GM12865 (cell line): ENCODE measurements around the gene RASSF5.

Source experiments
- DNase-seq: peaks from one replicate; pipeline ENCODE4 v3.0.0; 2010; ENCODE audit warnings: low read depth
- H3K4me3 ChIP-seq: 2 replicates; pipeline ENCODE4 v1.5.1; 2011; ENCODE audit warnings: mild to moderate bottlenecking, low read depth, low read length, control low read depth
- TF ChIP-seq, protein P1 (sequence below): IDR thresholded peaks from 2 replicates; pipeline ENCODE4 v1.5.1; 2011; ENCODE audit warnings: low read length, control low read depth, low read depth, inconsistent platforms; ENCODE audit not compliant: insufficient read depth; ENCODE audit errors: missing control alignments

RASSF5 gene

DNA sequence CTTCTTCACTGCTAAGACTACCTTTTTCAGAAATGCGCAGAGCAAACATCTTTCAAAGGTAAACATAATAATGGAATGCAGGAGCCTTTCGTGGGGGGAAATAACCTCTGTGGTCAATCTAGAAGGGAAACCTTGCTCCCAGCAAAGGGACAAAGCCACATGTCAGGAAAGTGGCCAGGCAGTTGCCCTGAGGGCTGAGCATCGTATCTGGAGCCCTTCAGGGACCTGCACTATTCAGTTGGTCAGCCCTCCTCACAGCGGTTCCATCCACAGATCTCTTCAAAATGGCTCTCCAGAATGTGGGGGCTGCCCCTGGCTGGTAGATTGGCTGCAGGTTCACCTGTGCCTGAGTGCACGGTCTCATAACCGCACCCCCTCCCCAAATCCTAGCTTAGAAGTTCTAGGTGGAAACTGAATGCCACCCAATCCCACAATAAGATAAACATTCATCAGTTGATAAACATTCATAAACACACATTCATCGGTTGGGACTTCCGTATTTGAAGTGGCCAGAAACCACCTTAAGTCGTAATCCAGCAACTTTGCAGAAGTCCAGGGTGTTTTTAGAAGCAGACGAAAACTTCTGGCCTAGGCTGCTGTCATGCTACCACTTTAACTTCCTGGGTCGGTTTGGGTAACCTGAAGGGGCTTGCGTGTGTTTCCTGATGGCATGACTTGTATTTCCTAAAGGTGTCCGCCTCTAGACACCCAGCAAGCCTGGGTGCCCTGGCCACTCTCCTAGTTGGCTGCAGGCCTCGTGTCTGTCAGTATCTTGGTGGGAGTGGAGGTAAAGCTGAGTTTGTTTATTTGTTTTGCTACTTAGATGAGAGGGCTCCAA is 50.5 kb downstream of the RASSF5 start:
- DNase-seq, result peak; percentile 62
- TF ChIP-seq, protein P1, sequence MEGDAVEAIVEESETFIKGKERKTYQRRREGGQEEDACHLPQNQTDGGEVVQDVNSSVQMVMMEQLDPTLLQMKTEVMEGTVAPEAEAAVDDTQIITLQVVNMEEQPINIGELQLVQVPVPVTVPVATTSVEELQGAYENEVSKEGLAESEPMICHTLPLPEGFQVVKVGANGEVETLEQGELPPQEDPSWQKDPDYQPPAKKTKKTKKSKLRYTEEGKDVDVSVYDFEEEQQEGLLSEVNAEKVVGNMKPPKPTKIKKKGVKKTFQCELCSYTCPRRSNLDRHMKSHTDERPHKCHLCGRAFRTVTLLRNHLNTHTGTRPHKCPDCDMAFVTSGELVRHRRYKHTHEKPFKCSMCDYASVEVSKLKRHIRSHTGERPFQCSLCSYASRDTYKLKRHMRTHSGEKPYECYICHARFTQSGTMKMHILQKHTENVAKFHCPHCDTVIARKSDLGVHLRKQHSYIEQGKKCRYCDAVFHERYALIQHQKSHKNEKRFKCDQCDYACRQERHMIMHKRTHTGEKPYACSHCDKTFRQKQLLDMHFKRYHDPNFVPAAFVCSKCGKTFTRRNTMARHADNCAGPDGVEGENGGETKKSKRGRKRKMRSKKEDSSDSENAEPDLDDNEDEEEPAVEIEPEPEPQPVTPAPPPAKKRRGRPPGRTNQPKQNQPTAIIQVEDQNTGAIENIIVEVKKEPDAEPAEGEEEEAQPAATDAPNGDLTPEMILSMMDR, result no peak

DNA sequence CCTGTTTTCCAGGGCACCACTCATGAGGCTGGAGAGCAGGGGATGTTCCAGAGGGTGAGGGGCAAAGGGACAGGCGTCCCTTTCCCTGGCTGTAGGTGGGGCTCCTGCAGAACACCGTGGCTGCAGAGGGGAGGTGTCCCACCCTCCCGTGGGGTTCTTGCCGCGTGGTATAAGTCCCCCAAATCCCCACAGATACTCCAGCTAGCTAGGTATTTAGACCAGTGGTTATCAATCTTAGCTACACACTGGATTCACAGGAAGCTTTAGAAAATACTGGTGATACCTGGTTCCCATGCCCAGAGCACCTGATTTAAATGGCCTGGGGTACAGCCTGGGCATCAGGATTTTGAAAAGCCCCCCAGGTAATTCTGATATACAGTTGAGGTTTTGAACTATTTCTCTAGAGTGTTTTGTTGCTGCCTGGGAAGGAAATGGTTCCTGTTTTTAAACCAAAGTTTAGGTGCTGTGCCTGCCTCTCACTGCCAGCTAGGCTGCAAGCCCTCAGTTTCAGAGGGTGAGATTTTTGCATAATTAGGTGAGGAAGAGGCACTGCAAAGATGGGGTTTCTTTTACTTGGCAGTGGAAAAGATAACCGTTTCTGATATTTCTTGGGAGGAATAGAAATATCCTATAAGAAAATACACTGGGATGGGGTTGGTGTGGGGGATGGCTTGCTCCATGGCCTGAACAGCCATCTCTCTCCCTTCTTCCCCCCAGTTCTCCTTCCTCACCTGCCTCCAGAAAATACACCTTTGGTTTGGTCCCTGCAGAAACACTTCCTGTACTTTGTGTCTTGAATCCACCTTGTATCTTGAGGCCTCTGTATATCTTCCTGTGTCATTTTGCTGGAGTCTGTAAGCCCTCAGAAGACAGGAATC is 51.7 kb downstream of the RASSF5 start:
- DNase-seq, result peak; percentile 39
- peak overlapping the region; percentile 94 for H3K4me3 ChIP-seq
- TF ChIP-seq, protein P1, result no peak

More for the DNA sequence above, 50.5 kb downstream of the RASSF5 start:
- peak overlapping the region; percentile 94 for H3K4me3 ChIP-seq

DNA sequence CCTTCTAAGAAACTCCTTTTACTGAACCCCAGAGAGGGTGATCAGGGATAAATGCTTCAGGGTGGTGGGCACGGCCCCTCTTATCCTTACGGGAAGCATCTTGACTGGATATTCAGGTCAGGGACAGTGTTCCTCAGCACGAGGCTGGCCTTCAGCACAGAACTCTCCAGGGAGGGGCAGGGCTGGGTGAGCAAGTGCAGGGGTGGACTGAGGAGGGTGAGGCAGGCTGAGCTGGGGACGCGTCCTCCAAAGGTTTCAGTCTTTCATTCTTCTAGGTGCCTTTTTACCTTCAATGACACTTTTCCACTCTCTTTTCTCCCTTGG is 52.3 kb downstream of the RASSF5 start:
- peak; percentile 31 for DNase-seq
- TF ChIP-seq, protein P1, result no peak
- H3K4me3 ChIP-seq, result peak overlapping the region; percentile 94

DNA sequence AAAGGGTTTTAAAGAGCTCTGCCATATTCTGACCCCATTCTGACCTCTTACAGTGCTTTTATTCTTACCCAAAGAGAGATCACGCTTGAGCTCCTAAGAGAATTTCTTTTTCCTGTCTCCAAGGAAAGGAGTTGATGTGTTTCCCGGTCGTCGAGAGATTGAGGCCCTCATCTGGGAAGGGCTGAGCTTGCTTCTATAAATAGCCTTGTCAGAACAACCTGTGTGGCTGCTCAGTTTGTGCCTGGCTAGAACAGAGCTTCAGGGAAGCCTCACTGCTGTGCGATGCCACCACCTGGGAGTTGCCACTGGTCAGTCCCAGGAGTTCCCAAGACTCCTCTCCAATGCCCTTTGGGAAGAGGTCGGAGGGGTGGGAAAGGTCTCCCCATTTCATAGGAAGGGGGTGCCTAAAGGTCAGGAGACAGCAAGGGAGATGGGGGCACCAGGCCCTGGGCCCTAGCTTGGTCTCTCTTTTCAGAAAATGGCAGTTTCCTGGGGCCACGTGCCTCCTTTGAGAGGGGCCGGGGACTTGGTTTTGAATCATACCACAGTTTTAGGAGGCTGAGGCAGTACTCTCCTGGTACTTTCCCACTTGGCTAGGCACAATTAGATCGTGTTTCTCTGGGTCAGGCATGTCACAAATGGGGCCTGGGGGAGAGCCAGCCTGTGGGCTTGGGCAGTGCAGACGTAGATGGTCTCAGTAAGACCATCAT is 52.8 kb downstream of the RASSF5 start:
- TF ChIP-seq, protein P1, result no peak
- H3K4me3 ChIP-seq, result peak overlapping the region; percentile 94
- peak; percentile 41 for DNase-seq

DNA sequence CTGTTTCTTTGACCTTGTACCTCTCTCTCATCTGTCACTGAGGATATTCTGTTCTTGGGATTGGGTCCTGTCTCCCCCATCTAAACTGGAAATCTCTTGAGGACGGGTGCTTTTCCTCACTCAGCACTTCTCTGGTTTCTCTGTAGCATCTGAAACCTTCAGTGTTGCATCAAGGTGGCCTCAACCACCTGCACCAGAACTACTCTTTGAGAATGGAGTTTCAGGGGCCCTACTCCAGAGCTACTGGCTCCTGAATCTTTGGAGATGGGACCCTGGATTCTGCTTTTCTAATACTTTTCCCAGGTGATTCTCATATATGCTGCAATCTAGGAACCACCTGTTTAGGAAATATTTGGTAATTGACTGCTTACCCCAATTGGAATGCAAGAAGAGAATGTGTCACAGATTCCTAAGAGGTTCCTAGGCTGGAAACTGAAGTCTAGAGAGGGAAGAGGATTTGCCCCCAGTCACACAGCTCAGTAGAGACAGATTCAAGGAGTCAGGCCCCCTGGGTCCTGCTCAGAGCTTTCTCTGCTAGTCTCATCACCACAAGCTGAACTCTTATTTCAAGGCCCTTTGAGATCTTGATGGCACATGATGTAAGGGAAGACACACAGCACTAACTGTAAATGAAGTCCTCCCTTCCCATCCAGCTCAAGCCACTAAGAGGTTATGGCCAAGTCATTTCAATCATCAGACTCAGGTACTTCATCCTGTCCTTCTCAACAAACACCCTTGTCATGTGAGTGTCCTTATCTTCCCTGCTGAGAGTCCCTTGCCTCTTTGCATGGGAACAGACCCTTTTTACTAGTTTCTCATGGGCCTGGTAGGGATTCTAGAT is 56.3 kb downstream of the RASSF5 start:
- H3K4me3 ChIP-seq, result peak overlapping the region; percentile 2
- TF ChIP-seq, protein P1, result no peak
- no peak for DNase-seq

DNA sequence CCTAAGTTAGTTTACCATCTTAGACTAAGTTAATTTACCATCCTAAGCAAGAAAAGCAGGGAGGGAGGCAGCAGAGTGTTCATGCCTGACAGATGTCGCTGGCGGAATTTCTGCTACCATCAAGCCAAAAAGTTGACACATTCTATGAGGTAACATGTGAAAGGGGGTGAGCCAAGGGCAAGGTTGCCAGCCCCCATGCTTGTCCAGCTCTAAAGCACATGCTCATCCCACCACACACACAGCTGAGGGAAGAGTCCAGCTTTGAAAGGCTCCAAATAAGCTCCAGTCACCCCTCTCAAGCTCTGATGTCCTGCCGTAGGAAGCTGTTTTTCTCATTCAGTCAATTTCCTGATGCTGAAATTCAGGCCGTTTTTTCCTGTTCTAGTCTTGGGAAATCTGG is 58.7 kb downstream of the RASSF5 start:
- DNase-seq, result no peak
- no peak overlapping the region for H3K4me3 ChIP-seq
- TF ChIP-seq, protein P1, result no peak
